HG03354 (cell line): ENCODE results near the gene PARP16.

ENCODE experiments used
- ATAC-seq: cut with Tn5 transposase; IDR thresholded peaks from one replicate; pipeline ENCODE4 v1.9.1; 2021; ENCODE audit warnings: mild to moderate bottlenecking; ENCODE audit not compliant: unreplicated experiment, poor library complexity, severe bottlenecking

Gene PARP16

GRCh38 chr15:65211482-65211982, 75.2 kb downstream of the PARP16 start:
- no peak for ATAC-seq

GRCh38 chr15:65210770-65211481, 75.8 kb downstream of the PARP16 start, which contains the start of gene CILP:
CILP (minus strand) TSS chr15:65211473; CDS start chr15:65209755, 1,718 bp downstream.
- ATAC-seq: no peak

- ATAC-seq: no peak
Observed at GRCh38 chr15:65209701-65210643, 76.7 kb downstream of the PARP16 start.

- ATAC-seq: no peak
Observed at GRCh38 chr15:65208647-65209046, 78.0 kb downstream of the PARP16 start.
